DMS79 treated with DMSO at 0.1 percent for 48 hours (cell line): ENCODE results near the gene SMC6.

Experiments used
- DNase-seq: peaks from one replicate; lab custom pipeline; 2025; lab: John Stamatoyannopoulos, UW

The SMC6 gene

DNA sequence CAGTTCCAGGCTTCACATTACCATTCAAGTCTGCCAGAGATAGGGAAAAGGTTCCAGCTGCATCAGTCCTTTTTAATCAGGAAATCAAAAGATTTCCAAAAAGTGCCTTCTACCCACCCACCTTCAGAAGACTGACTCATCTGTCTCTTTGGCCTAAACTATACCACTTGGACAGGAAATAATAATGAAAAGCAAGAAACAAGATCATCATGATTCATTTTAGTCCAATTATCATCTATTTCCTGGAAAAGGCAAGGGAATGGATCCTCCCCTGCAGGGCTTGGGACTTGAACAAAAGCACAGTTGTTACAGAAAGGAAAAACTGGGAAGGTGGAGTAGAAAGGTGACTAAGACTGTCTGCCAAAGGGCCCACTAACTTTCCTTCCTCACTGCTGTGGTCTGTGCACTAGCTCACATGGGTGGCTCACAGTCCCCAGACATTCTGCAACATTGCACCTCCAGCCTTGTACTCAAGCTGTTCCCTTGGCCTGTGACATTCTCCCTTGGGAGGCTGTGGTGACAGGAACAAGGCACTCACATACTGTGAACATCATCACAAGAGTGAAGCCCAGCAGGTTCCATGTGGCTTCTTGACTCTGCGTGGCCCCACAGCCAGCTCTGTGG is 137.8 kb downstream of the SMC6 start:
- DNase-seq = no peak

DNA sequence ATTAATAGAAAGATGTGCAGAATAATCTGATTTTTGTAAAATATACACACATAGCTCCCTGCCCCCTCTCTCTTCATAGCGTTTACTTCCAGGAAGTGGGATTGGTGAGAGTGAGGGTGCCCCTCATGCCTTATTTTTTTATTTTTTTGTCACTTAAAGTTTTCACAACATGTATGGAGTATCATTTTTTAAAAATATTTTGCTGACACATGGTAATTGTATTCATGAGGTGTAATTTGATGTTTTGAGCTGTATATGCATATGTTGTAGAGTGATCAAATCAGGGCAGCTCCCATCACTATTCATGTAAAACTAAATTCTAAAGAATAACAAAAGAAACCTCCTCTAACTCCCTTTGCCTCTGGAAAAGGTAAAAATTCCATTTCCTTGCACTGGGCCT is 138.5 kb downstream of the SMC6 start:
- no peak for DNase-seq

DNA sequence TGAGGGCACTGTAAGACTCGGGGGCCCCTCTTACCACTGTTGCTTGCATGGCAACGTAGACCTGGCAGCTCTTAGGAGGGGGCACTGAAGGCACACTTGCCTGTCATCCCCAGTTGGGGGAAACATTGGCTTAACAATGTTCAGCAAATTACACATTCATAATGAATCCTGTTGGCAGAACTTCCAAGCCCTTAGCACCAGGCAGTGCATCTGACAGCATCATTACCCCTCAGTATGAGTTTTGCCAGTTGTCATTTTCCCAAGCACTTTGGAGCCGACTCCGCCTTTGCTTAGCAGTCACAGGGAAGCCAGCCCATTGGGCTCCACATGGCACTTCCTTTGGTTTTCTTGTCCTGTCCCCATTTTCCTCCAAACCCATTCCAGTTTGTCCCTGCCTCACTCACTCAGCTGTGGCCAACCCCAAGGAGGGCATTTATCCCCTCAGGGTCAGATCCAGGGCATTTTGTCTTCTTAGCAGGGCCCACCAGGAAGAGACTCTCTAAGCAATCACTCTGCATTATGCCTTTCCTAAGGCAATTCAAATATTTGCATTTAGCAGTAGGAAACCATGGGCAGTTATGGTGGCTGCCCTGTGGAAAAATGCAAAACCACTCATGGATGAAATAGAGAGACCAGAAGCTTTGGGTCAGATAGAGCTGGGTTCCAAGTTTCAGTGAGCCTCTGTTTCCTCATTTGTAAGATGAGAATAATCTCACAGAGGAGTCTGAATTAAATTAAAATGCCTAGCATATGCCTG is 139.3 kb downstream of the SMC6 start:
- DNase-seq = no peak
